Measurements from ENCODE around the gene GABRE.
"Not testable (repeated sequence)": the region's sequence is repeated elsewhere in the genome, so short reads cannot be mapped to it uniquely, and the experiment has no call there.

Gene GABRE

DNA sequence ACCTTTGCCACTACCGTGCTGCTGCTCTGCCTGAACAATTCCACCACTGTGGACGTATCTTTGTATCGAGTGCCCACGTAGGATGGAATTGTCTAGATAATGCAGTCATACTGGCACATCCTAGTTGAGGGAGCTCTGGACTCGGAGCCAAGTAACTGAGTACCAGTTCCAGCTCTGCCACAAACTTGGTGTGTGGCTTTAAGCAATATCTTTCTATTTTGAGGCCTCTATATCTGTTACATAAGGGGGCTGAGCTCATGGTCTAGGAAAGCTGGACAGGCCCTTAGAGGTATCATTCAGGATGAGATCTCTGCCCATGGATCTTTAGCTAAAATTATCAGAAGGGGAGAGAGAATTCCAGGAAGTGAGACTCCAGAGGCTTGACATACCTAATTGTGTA is 12.4 kb downstream of the GABRE start:
- no peak for DNase-seq

DNA sequence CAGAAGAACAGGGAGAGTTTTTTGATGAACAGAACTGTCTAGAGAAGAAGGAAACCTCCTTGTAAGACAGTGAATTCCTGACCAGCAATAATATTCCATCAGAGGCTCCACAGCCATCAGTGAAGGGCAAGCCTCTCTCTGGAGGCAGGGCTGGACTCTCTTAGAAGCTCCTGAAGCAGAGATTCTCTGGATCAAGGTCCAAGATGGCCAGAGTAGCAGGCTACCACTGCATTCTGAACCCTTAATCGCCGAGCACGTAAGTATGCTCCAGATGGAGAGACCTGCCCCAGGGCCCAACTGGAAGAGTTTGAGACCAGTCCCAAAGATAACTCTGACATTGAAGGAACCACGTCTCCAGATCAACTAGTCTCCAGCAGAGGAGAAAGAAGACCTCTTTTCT is 16.4 kb downstream of the GABRE start:
- no peak for DNase-seq

DNA sequence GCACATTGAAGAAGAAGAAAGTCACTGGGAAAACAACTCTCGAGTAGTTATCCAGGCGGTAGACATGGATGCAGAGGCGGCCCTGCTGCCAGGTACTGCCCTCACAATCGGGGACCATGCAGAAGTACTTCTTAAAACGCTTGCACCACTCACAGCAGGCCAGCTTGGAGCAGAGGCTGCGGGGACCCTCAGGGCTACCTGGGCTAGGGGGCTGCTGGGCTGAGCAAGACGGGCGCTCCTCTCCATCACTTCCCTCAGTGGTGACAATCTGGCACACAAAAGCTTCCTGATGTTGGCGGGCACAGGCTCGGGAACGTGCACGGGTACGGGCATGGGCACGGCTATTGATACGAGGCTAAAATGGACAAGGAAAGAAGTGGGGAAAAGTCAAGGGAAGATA is 19.7 kb downstream of the GABRE start:
- no peak for DNase-seq

DNA sequence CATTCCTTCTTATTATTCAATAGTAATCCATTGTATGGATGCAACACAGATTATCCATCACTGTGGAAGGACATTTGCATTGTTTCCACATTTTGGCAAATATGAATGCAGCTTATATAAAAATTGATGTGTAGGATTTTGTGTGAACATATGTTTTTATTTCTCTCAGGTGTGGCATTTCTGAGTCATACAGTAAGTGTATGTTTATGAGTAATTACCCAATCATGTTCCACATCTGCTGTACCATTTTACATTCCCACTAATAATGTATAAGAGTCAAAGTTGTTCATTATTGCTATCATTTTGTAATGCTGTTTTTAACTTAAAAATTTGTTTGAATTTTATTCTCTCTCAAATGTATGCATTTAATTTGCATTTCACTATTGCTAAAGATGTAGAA is 36.3 kb downstream of the GABRE start:
- DNase-seq: no peak

DNA sequence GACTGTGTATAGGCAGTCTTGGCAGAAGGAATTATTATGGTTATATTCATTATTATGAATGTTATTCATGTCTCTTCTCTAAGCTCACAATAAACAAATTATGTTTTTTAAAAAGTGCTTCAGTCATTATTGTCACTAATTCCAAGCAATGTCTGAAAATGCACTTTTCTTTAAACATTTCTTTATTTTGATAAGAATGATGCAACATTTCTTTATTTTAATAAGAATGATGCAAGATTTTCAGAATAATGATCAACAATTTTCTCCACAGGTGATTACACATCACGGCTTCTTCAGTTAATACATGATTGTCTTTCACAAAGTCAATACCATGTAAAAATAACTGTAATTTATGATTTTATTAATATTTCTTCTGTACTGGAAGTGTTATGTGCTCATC is 39.1 kb downstream of the GABRE start:
- DNase-seq: no peak

DNA sequence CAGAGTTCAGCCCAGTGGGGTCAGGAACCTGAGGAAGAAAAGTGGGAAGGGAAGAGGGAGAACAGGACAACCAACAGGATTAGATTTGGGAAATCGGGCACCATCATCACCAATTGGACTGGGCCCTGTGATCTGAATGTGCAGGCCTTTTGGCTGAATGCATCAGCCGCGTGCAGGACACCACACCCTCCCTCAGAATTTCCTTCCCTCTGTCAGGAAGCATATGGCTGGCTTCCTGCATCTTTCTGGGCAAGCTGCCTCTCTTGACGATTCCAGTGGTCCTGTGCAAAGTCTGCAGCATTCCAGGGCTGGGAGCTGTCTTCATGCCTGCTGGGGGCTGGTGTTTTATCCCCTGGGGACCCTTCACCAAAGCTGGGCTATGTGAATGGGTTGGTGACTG is 45.4 kb downstream of the GABRE start:
- no peak for DNase-seq

DNA sequence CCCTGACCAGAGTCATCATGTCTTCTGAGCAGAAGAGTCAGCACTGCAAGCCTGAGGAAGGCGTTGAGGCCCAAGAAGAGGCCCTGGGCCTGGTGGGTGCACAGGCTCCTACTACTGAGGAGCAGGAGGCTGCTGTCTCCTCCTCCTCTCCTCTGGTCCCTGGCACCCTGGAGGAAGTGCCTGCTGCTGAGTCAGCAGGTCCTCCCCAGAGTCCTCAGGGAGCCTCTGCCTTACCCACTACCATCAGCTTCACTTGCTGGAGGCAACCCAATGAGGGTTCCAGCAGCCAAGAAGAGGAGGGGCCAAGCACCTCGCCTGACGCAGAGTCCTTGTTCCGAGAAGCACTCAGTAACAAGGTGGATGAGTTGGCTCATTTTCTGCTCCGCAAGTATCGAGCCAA is 50.8 kb downstream of the GABRE start:
- DNase-seq: no peak

DNA sequence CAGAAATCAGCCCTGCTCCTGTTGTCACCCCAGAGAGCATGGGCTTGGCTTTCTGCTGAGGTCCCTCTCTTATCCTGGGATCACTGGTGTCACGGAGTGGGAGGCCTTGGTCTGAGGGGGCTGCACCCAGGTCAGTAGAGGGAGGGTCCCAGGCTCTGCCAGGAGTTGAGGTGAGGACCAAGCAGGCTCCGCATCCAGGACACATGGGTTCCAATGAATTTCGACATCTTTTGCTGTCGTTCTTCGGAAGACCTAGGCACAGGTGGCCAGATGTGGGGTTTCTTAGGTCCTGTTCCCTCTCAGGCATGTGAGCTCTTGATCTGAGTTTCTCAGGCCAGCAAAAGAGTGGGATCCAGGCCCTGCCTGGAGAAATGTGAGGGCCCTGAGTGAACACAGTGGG is 51.8 kb downstream of the GABRE start:
- no peak for DNase-seq

DNA sequence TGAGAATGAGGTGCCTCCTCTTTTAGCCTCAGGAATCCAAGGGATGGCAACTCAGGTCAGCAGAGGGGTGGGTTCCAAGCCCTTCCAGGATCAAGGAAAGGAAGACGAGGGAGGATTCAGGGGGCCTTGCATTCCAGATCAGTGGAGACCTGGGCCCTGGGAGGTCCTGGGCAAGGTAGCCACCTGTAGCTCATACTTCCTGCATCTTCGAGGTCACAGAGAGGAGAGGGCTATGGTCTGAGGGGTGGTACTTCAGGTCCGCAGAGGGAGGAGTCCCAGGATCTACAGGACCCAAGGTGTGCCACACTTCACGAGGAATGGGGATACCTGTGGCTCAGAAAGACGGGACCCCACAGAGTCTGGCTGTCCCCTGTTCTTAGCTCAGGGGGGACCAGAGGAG is 52.6 kb downstream of the GABRE start:
- DNase-seq: no peak

DNA sequence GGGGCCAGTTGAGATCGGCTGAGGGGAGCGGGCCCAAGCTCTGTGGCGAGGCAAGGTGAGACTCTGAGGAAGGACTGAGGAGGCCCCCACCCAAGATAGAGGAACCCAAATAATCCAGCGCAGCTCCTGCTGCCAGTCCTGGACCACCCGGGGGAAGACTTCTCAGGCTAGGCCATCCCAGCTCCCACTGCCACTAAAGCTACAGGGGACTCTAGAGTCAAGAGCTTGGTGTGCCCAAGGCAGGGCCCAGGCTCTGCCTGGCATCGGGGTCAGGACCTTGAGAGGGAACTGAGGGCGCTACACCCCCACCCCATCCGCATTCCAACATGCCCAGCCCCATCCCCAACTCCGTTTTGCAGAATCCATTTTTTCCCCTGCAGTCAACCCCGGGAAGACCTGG is 53.2 kb downstream of the GABRE start:
- DNase-seq: no peak

DNA sequence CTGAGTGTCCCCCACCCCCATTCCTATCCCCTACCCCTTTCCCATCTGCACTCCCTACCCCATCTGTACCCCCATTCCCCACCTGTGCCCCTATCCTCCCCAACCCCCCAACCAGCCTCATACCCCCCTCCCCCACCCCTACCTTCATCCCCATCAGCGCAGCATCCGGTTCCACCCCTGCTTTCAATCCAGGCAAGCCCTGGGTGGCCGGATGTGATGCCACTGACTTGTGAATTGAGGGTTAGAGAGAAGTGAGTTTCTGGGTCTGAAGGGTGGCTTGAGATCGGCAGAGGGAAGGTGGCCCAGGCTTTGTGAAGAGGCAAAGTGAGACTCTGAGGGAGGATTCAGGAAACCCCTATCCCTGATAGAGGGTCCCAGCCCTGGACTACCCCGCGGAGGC is 53.9 kb downstream of the GABRE start:
- DNase-seq: no peak

DNA sequence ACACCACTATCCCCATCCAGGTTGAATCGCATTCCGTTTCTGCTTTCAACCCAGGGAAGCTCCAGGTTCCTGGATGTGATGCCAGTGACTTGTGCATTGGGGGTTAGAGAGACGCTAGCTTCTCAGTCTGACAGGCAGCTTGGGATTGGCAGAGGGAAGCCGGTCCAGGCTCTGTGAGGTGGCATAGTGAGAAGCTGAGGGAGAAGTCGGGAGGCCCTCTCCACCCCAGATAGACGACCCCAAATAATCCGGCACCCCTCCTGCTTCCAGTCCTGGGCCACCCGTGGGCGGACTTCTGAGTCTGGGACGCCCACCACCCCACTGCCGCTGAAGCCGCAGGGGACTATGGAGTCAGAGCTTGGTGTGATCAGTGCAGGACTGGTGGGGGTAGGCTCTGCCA is 54.4 kb downstream of the GABRE start:
- DNase-seq: no peak

DNA sequence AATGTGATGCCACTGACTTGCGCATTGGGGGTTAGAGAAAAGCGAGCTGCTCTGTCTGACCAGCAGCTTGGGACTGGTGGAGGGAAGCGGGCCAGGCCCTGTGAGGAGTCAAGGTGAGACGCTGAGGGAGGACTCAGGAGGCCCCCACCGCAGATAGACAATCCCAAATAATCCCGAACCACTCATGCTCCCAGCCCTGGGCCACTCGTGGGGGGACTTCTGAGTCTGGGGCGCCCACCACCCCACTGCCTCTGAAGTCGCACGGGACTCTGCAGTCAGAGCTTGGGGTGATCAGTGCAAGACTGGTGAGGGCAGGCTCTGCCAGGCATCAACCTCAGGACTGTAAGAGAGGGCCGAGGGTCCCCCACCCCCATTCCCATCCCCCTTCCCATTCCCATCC is 54.9 kb downstream of the GABRE start:
- DNase-seq: no peak

DNA sequence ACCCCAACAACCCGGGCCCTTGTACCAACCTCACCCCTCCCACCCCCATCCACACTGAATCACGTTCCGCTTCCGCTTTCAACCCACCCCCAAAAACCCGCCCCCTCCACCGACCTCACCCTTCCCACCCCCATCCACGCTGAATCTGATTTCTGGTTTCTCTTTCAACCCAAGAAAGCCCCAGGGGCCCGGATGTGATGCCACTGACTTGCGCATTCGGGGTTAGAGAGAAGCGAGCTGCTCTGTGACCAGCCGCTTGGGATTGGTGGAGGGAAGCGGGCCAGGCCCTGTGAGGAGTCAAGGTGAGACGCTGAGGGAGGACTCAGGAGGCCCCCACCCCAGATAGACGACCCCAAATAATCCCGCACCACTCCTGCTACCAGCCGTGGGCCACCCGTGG is 55.7 kb downstream of the GABRE start:
- DNase-seq: not testable (repeated sequence)

DNA sequence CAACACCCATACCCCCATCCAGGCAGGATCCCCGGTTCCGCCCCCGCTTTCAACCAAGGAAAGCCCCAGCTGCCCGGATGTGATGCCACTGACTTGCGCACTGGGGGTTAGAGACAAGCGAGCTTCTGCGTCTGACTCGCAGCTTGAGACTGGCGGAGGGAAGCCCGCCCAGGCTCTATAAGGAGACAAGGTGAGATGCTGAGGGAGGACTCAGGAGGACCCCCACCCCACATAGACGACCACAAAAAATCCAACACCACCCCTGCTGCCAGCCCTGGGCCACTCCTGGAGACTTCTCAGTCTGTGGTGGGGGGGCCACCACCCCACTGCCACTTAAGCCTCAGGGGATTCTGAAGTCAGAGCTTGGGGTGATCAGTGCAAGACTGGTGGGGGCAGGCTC is 61.7 kb downstream of the GABRE start, which contains the start of gene MAGEA4:
Gene MAGEA4, plus strand, starts transcription at position 110 of the 400 bp plus-strand sequence. CDS start 10,776 bp downstream, outside the sequence.
- no peak for DNase-seq

DNA sequence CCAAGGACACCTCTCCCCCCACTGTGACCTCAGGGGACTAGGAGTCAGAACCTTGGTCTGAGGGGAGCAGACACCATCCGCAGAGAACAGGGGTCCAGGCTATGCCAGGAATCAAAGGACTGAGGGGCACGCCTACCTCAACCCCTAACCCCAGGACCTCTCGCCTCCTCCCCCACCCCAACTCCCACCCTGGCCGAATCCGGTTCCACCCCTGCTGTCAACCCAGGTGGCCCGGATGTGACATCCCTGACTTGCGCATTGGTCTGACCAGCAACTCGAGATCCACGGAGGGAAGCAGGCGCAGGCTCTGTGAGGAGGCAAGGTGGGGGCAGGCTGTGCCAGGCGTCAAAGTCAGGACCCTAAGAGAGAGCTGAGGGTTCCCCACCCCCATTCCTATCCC is 62.3 kb downstream of the GABRE start:
- DNase-seq: no peak

DNA sequence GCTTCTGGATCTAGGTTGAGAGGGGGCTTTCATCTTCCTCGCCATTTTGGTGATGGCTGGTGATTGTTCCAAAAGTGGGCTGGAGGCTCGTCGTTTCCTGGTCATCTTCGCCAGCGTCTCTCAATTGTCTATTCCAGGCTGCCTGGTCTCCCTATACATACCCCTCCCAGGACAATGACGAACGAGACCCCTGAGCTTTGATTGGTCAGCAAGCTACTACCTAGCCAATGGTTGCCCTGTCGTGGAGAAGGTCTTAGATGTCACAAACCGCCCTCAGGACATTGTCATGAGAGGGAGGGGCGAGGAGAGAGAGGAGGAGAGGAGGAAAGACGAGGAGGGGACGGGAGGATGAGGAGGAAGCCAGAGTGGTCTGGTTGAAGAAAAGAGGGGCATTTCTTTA is 69.5 kb downstream of the GABRE start:
- no peak for DNase-seq

Measured in amniotic stem cell (primary cell).